GM20431 (cell line): ENCODE results near the gene ERCC2.

Experiments used
- in situ Hi-C: fragments of 300-500 bp; cut with MseI, MboI; formaldehyde crosslinking; loops from one replicate; pipeline ENCODE4 v1.15.0; 2020; ENCODE audit warnings: low sequenced_read_pairs; ENCODE audit not compliant: unreplicated experiment

The ERCC2 gene

DNA sequence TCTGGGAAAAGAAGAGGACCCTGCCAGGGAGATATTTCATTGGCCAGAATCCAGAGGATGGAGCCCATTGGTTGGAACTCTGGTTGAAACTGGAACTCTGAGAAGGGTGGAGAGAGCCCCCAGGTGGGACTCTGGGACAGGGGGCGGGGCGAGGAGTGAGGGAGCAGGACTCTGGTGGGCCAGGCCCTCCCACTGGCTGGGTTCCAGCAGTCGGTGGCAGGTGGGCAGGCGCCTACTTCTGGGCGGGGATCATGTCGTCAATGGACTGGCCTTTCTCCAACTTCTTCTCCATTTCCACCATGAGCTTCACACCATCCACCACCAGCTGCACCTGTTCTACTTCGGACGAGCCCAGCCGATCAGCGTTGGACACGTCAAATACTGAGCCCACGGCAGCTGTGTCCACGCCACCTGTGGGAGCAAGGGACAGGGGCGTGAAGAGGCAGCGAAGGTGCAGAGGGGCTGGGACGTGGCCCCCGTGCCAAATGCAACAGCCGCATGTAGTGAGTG, 63.8 kb downstream of the ERCC2 start:
- in situ Hi-C loops: no loop called here

- in situ Hi-C loops: no loop called here
These were observed 64.3 kb downstream of the ERCC2 start for GRCh38 chr19:45306040-45306439.

DNA sequence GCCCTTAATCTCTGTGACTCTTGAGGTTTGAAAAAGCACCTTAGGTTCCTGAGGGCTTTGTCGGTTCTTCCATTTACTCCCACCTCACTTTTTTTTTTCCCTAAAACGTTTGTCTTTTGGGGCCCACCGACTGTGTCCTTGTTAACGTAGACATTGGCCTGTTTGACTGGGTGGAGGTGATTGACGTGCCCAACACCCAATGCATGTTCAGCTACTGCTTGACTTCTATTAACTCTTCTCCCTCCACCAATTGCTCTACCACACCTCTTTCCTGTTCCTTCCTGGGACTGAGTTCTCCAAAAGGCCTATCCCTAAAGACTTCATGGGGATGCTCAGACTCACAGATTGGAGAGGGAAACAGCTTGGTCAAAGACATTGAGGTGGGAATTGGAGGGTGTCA, 65.0 kb downstream of the ERCC2 start:
- in situ Hi-C loops: no loop called here

DNA sequence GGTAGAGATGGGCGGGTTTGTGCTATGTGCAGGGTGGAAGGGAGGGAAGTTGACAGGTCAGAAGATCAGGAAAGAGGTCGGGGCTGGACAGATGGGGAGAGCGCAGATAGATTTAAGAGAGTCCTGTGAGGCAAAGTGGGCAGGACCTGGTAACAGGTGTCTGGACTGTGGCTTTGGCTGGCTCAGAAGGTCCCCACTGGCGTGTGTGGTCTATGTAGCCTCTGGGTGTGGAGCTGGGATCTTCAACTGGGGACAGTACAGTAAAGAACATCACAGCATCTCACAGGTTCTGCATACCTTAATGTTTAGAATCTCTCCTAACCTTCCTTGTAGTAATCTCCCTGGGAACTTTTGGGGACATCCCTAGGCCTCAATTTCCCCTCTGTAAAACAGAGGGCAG, 65.4 kb downstream of the ERCC2 start:
- in situ Hi-C loops: no loop called here

- in situ Hi-C loops: no loop called here
These were observed 66.0 kb downstream of the ERCC2 start for GRCh38 chr19:45304141-45304926.

DNA sequence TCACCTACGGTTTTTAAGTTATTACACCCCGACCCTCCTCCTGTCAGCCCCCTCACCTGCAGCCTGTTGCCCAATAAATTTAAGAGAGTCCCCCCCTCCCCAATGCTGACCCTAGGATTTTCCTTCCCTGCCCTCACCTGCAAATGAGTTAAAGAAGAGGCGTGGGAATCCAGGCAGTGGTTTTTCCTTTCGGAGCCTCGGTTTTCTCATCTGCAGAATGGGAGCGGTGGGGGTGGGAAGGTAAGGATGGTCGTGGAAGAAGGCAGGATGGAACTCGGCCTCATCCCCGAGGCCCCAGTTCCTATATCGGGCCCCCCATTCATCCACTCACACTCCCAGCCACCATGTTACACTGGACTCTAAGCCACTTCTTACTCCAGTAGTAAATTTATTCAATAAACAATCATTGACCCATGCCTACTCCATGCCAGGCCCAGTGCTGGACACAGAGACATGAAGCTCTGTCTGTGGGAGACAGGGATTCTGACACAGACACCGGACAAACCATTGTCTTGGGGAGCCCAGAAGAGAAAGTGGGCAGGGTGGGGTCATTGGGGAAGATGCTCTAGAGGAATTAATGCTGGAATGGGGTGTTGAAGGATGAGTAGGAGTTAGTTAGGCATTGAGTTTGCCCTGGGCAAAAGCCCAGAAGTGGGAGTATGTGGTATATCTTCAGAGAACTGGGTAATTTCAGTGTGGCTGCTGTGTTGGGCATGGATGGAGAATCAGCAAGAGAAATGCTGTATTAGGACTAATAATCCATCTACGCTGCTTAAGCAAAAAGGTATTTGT, 66.9 kb downstream of the ERCC2 start:
- in situ Hi-C loops: no loop called here

- in situ Hi-C loops: no loop called here
These were observed 68.0 kb downstream of the ERCC2 start for GRCh38 chr19:45302416-45302815.
